GM18520 (cell line): Measurements from ENCODE around the gene GSAP.
"Not testable (repeated sequence)": the region's sequence is repeated elsewhere in the genome, so short reads cannot be mapped to it uniquely, and the experiment has no call there.

Source experiments
- ATAC-seq: cut with Tn5 transposase; IDR thresholded peaks from one replicate; pipeline ENCODE4 v1.9.1; 2021; ENCODE audit not compliant: unreplicated experiment

The GSAP gene

GRCh38 chr7:77360969-77361368, 55.2 kb downstream of the GSAP start:
- ATAC-seq = no peak

- no peak for ATAC-seq
Measured at GRCh38 chr7:77360104-77360503, 56.0 kb downstream of the GSAP start.

GRCh38 chr7:77359599-77359998, 56.5 kb downstream of the GSAP start:
- no peak for ATAC-seq

DNA sequence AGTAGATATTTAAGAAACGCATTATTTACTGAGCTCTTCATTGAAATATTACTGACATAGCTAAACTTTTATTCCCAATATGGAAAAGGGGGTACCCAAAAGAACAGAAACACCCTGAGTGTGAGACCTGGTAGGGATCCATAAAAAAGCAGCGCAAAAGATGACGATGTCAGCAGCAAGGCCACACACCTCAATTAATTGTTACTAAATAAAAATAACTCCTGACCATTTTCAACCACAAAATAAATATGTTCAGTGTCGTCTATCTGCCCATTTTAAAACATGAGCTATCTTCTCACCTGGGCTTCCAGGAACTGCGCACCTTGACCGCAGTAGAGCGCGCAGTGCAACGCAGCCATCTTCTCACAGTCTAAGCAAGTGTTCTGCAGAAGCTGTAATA, 61.2 kb downstream of the GSAP start:
- ATAC-seq = no peak

GRCh38 chr7:77354484-77354883, 61.7 kb downstream of the GSAP start:
- ATAC-seq = no peak

DNA sequence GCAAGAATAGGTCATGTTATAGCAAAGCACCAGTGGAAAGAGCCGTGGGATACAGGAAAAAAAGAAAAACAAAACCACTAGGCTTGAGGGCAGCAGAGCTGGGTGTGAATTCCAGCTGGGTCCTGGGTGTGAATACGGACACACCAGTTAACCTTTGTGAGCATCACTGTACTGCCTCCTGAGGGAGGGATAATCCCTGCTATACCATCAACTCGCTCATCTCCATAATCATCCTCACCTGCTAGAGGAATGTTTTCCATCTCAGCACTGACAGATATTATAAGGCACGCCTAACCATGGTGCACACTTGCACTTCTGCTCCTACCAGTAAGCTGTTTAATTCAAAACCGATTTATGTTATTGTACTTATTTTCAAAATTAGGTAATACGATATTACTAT, 62.2 kb downstream of the GSAP start:
- no peak for ATAC-seq

- ATAC-seq = no peak
Measured at GRCh38 chr7:77353407-77353721, 62.8 kb downstream of the GSAP start.

- ATAC-seq = no peak
Measured at GRCh38 chr7:77352665-77353406, 63.3 kb downstream of the GSAP start.

DNA sequence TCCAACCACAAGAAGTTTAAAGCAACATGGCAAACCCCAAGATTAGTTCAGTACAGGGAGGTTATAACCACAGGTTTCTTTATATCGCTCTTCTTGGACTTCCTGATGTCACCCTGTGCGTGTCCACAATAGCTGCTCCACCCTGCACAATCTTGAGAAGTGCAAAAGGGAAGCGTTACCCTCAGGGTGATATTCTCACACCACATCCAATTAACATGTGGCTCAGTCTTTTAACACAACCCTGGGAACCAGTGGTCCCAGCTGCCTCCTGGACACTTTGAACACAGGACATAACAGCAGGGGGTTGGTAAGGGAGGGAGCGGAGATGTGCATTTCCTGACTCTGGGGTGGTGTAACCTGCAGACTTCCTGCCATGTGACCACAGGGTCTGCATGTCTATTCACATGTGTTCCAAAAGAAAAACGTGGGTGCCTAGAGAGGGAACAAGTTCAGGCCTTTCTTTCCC, 64.6 kb downstream of the GSAP start:
- ATAC-seq = peak; percentile 84

DNA sequence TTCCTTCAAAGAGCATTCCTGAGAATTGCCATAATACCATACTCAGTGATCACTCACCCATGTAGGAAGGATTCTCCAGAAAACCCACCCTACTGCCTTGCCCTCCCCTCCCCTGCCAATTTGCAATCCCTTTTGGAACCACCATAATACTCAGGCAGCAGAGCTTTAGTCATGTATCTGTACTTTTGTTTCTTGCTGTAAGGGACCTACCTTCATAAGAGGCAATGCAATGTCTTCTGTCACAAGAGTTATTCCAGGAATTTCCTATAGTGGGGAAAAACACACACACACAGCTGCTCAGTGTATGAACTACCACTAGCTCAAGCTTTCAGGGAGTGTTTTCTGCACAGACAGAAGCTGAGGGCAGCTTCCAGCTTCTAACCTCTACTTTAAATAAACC, 67.0 kb downstream of the GSAP start:
- no peak for ATAC-seq

DNA sequence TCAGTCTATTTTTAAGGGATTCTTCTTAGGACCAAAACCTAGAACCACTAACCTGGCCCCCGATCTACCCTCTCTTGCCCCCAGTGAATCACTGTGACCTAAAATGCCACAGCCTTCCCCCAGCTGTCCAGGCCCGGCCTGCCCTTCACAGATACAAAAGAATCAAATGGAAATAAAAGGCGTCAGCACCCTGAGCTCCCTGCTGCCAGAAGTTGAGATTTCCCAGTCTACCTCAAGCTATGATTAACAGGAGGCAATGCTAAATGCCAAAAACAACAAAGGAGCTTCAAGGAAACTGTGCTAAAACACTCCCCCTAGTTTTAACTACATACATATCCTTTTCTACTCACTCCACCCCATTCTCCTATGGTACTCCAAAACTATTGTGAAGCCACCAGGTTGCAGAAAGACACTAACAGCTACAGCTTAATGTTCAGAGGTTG, 67.8 kb downstream of the GSAP start:
- ATAC-seq = no peak

DNA sequence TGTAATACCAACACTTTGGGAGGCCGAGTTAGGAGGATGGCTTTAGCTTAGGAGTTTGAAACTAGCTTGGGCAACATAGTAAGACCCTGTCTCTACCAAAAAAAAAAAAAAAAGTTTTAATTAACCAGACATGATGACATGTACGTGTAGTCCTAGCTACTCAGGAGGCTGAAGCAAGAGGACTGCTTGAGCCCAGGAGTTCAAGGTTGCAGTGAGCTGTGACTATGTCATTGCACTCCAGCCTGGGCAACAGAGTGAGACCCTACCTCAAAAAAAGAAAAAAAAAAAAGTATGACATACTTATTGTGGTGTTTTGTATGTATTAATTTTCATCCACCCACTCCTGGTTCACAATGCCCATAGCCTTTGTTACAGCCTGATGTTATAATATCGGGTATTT, 69.7 kb downstream of the GSAP start:
- no peak for ATAC-seq

GRCh38 chr7:77345426-77345825, 70.7 kb downstream of the GSAP start:
- ATAC-seq = not testable (repeated sequence)

DNA sequence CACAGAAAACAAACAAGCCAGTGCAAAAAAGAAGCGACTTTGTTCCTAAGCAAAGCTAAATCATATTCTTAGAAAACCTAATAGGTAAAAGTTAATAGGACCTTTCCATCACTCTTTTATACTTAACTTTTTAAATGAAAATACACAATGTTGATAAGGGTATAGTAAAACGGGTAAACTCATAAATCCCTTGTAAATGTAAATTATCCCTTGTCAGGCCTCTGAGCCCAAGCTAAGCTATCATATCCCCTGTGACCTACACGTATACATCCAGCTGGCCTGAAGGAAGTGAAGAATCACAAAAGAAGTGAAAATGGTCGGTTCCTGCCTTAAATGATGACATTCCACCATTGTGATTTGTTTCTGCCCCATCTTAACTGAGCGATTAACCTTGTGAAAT, 76.4 kb downstream of the GSAP start:
- no peak for ATAC-seq

DNA sequence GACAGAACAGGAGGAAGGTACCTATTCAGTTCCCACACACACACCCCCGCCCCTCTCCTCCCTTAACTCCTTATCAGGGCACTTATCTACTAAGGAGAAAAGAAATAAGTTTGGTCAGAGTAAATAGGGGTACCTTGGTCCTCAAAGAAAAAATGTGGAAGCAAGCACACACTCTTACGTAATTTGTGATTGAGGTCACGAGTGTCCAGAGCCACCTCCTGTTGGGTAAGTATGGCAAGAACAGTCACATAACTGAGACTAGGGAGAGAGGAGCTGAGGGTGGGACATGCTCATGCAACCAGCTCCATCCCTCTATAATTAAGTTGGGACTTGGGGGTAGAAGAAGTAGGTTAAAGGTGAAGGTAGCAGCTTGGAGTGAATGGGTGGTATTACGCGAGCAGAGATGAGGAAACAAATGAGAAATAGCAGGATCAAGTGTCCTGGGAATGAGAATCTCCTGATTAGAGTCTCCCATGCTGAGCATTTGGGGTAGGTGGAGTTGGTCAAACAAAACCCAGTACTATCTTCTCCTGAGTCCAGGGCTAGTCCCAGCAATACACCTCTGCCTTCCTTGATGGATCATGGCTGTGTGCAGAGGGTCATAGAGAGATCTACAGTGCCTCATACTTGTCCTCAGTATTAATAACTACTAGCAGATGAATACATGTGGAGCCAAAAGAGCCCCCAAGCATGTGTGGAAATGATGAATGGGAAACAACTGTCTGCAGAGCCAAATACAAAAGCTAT, 77.1 kb downstream of the GSAP start:
- no peak for ATAC-seq

- no peak for ATAC-seq
Measured at GRCh38 chr7:77338260-77338659, 77.9 kb downstream of the GSAP start.

DNA sequence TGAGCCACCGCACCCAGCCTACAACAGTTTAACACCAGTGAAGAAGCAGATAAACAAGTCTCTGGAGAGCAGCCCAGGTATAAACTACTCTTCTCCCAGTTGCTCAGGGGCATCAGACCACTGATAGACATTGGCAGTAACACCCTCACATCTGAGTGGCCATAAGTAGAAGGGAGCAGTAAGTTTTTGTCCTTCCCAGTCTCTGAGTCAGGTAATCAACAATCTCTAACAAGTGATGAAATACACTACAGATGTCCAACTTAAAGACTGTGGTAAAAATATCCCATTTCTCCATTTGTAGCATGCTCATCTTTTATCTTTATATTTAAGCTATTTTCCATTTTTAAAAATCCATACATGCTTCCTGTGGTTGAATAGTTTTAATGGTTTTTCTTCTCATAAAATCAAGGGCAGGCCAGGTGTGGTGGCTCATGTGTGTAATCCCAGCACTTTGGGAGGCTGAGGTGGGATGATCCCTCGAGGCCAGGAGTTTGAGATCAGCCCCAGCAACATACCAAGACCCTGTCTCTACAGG, 78.6 kb downstream of the GSAP start:
- no peak for ATAC-seq

DNA sequence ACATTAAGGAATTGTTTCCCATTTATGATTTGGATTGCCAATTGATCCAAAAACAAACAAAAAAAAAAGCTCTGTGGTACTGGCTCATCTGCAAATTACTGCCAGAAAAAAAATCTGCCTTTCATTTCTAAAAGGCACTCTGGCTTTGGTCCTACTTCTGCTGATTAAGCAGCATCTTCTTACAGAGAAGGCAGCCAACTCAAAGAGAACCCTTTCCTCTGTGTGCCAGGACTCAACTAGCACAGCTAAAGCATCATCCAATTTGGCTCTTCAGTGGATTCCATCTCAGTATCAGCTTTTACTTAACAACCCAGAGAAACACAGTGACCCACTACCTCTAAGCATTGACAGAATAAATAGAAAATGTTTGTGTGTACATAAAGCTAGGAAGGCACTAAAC, 80.6 kb downstream of the GSAP start:
- no peak for ATAC-seq

DNA sequence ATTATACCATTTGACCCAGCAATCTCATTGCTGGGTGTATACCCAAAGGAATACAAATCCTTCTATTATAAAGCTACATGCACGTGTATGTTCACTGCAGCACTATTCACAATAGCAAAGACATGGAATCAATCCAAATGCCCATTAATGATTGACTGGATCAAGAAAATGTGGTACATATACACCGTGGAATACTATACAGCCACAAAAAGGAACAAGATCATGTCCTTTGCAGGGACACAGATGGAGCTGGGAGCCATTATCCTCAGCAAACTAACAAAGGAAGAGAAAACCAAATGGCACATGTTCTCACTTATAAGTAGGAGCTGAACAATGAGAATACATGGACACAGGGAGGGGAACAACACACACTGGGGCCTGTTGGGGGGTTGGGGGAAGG, 82.1 kb downstream of the GSAP start:
- ATAC-seq = not testable (repeated sequence)

GRCh38 chr7:77331938-77332695, 84.0 kb downstream of the GSAP start:
- ATAC-seq = peak; percentile 74

- ATAC-seq = peak; percentile 46
Measured at GRCh38 chr7:77330169-77330882, 85.8 kb downstream of the GSAP start.
